GM18951 (cell line): ENCODE data around the gene GLS2.

ENCODE experiments used
- POLR2A ChIP-seq: IDR thresholded peaks from 4 replicates; pipeline ENCODE4 v1.6.1; 2011; ENCODE audit warnings: mild to moderate bottlenecking; ENCODE audit not compliant: insufficient read length, insufficient read depth; ENCODE audit errors: extremely low read depth
- in situ Hi-C: fragments of 300-500 bp; cut with MboI; formaldehyde crosslinking; loops from one replicate; pipeline ENCODE4 v1.12.0; 2022; ENCODE audit warnings: low sequenced_read_pairs, mixed read lengths, inconsistent platforms; ENCODE audit not compliant: unreplicated experiment

Gene GLS2

GRCh38 chr12:56488041-56488955, at the start of gene GLS2:
GLS2 (minus strand) TSS chr12:56488161; CDS start chr12:56488118, 43 bp downstream.
- no peak for TF ChIP-seq POLR2A
- in situ Hi-C loops = no loop called here

DNA sequence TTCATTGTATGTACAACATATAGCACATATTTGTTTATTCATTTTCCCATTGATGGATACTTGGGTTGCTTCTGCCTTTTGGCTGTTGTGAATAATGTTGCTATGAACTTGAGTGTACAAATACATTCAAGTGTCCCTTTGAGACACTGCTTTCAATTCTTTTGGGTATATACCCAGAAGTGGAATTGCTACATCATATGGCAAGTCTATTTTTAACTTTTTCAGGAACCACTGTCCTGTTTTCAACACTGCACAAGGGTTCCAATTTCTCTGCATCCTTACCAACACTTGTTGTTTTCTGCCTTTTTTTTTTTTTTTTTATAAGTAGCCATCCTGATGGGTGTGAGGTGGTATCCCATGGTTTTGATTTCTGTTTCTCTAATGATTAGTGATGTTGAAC, 49.6 kb upstream of the GLS2 start:
- in situ Hi-C loops = no loop called here
- TF ChIP-seq POLR2A = no peak

GRCh38 chr12:56530390-56531055, 42.6 kb upstream of the GLS2 start:
- TF ChIP-seq POLR2A = no peak
- in situ Hi-C loops = no loop called here

- in situ Hi-C loops = no loop called here
- no peak for TF ChIP-seq POLR2A
Observed at GRCh38 chr12:56529656-56530055, 41.7 kb upstream of the GLS2 start.

GRCh38 chr12:56528846-56529245, 40.9 kb upstream of the GLS2 start:
- no peak for TF ChIP-seq POLR2A
- in situ Hi-C loops = no loop called here

GRCh38 chr12:56522411-56523193, 34.6 kb upstream of the GLS2 start:
- in situ Hi-C loops = loop anchor here (25.0 kb wide), 1 partner anchor 465 kb away; a partner anchor contains a TSS
- TF ChIP-seq POLR2A = no peak

GRCh38 chr12:56521590-56522371, 33.8 kb upstream of the GLS2 start, which contains the start of gene RBMS2:
RBMS2 (plus strand) TSS chr12:56521820; CDS start chr12:56522024, 204 bp downstream.
- TF ChIP-seq POLR2A = no peak
- in situ Hi-C loops = loop anchor here (25.0 kb wide), 1 partner anchor 466 kb away; a partner anchor contains a TSS

DNA sequence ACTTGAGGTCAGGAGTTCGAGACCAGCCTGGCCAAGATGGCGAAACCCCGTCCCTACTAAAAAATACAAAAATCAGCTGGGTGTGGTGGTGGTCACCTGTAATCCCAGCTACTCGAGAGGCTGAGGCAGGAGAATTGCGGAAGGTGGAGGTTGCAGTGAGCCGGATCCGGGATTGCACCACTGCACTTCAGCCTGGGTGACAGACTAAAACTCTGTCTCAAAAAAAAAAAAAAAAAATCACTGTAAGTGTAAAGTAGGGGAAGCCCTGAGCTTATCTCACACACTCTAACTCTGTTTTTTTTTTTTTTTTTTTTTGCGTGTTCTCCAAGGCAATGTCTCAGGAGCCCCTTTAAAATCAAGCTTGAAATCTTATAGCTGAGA, 33.2 kb upstream of the GLS2 start:
- in situ Hi-C loops = loop anchor here (25.0 kb wide), 1 partner anchor 466 kb away; a partner anchor contains a TSS
- no peak for TF ChIP-seq POLR2A

DNA sequence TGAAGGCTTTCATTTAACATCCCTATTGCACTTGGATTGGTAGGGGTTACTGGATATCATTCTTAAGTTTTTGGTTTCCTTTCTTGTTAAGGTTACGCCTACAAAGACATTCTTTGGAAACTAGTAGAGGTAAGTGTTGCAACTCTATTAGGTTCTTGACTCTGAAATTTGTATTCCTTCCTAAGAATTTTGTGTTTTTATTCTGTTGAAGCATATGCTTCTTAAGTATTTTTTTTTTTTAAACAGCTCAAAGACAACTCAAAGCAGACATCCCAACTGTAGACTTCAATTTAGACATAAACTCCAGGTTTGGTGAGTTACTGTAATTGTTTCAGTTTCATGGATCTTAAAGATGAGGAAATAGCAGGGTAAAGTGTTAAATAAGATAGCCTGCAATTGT, 32.5 kb upstream of the GLS2 start:
- in situ Hi-C loops = loop anchor here (25.0 kb wide), 1 partner anchor 467 kb away; a partner anchor contains a TSS
- no peak for TF ChIP-seq POLR2A

GRCh38 chr12:56520048-56520447, 32.1 kb upstream of the GLS2 start:
- in situ Hi-C loops = loop anchor here (25.0 kb wide), 1 partner anchor 467 kb away; a partner anchor contains a TSS
- no peak for TF ChIP-seq POLR2A

DNA sequence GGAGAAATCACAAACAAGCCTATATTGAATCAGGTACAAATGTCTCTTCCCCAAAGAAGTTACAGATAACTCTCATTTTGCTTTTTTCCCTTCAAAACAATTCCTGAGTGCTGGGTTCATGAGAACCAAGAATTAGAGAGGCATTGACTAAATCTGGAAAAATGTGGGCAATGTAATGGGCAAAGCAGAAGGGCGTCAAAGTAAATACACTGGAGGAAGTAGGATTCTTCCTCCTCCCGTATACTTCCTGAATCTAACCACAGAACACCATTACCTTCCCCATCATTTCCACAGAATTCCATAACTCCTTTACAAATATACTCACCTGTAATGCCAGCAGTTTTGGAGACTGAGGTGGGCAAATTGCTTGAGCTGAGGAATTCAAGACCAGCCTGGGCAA, 30.6 kb upstream of the GLS2 start:
- TF ChIP-seq POLR2A = no peak
- in situ Hi-C loops = loop anchor here (10.0 to 25.0 kb wide), 2 partner anchors 46 to 469 kb away; a partner anchor contains a TSS

DNA sequence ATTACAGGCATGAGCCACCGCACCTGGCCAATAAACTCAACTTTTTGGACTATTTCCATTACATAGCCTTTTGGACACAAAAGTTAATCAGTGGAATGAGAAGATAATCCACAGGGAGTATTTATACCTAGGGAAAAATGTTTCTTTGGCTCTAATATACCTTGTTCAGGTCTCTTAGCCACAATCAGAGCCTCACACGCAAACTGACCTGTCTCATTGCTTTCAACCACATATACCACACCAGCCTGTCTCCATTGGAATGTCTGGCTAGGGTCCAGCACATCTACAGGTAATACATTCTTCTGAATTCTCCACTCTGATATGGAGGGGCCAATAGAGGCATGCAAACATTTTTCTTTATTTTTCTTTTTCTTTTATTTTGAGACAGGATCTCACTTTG, 29.9 kb upstream of the GLS2 start:
- in situ Hi-C loops = loop anchor here (10.0 to 25.0 kb wide), 2 partner anchors 47 to 469 kb away; a partner anchor contains a TSS
- no peak for TF ChIP-seq POLR2A

- in situ Hi-C loops = loop anchor here (5.0 to 25.0 kb wide), 3 partner anchors 51 to 473 kb away; a partner anchor contains a TSS
Observed at GRCh38 chr12:56514014-56514318, 26.0 kb upstream of the GLS2 start.
